Natural killer cell (primary cell): Measurements from ENCODE around the gene PCDHGA5. TPM values are rescaled to one million over a fixed set of nuclear protein-coding genes. Genes with fewer than 3 reads are reported as not detected.
"Not testable (repeated sequence)": the region's sequence is repeated elsewhere in the genome, so short reads cannot be mapped to it uniquely, and the experiment has no call there.

Experiments
- ATAC-seq, 3 donors: fragments of 150-1000 bp in 2 of 3; fragments of 200-7000 bp in 1 of 3; cut with Tn5 transposase; 1 replicate in 1 of 3; 2 replicates in 2 of 3; pipeline ENCODE4 v1.10.0; 2021; ENCODE audit warnings: mild to moderate bottlenecking in 2 of 3, moderate library complexity in 2 of 3
- DNase-seq, 2 donors: peaks; one replicate each; pipeline versions ENCODE4 v3.0.0 to v3.0.0-alpha.2; 2013 to 2021; ENCODE audit warnings: mixed read lengths in 1 of 2
- H3K27ac ChIP-seq: one replicate; pipeline ENCODE4 v1.5.1; 2013; ENCODE audit warnings: mild to moderate bottlenecking, low read length
- H3K27me3 ChIP-seq: one replicate; pipeline ENCODE4 v1.6.1; 2013; ENCODE audit warnings: low read length; ENCODE audit not compliant: control insufficient read depth, insufficient read depth
- H3K36me3 ChIP-seq: one replicate; pipeline ENCODE4 v1.6.1; 2013; ENCODE audit warnings: low read length; ENCODE audit not compliant: control insufficient read depth, insufficient read depth
- H3K4me1 ChIP-seq: one replicate; pipeline ENCODE4 v1.6.1; 2013; ENCODE audit warnings: low read length; ENCODE audit not compliant: control insufficient read depth, insufficient read depth
- H3K4me3 ChIP-seq: one replicate; pipeline ENCODE4 v1.5.1; 2013; ENCODE audit warnings: low read length
- H3K9me3 ChIP-seq: one replicate; pipeline ENCODE4 v1.6.1; 2013; ENCODE audit warnings: low read length; ENCODE audit not compliant: control insufficient read depth, insufficient read depth
- H3K27ac Mint-ChIP-seq, 2 donors: one replicate each; pipeline ENCODE4 v1.8.0; 2022; ENCODE audit warnings: mild to moderate bottlenecking in 2 of 2, mixed read lengths in 2 of 2, moderate library complexity in 1 of 2
- H3K27me3 Mint-ChIP-seq, 2 donors: one replicate each; pipeline ENCODE4 v1.8.0; 2022; ENCODE audit warnings: low read depth in 2 of 2, mixed read lengths in 2 of 2
- H3K36me3 Mint-ChIP-seq: one replicate; pipeline ENCODE4 v1.8.0; 2022; ENCODE audit warnings: mixed read lengths
- H3K4me1 Mint-ChIP-seq, 2 donors: one replicate each; pipeline ENCODE4 v1.8.0; 2022; ENCODE audit warnings: mixed read lengths in 2 of 2
- H3K4me3 Mint-ChIP-seq: one replicate; pipeline ENCODE4 v1.8.0; 2022; ENCODE audit warnings: mild to moderate bottlenecking, moderate library complexity, mixed read lengths
- H3K9me3 Mint-ChIP-seq, 2 donors: one replicate each; pipeline ENCODE4 v1.8.0; 2022; ENCODE audit warnings: mixed read lengths in 2 of 2
- CTCF ChIP-seq: fragments of 200-600 bp; IDR thresholded peaks from one replicate; pipeline ENCODE4 v1.8.0; 2022; ENCODE audit warnings: antibody characterized with exemption
- WGBS: methylation state at CpG from one replicate; pipeline ENCODE4 v1.1.7; 2013; ENCODE audit warnings: missing lambda C conversion rate; ENCODE audit not compliant: insufficient coverage; 5-methylcytosine and 5-hydroxymethylcytosine counted together
- intact Hi-C: fragments of 100-400 bp; cut with micrococcal nuclease; formaldehyde crosslinking; loops from one replicate; pipeline ENCODE4 v1.14.2; 2022
- total RNA-seq, 4 donors: library from RNA; stranded (reverse); fragments of 120-200 nt in 1 of 4; gene quantifications; one replicate each; pipeline versions ENCODE4 v1.2.3 to v1.2.4, GENCODE V29; 2013 to 2022

The PCDHGA5 gene
- total RNA-seq, 3 donors from 2014 or later (not counting 1 experiment from before 2014, with no cell fraction given) = 0.12 to 0.30 (median 0.20) TPM

GRCh38 chr5:141397756-141398551, 34.0 kb downstream of the PCDHGA5 start, which contains the start of gene PCDHGB5:
PCDHGB5 (plus strand) TSS chr5:141397947; CDS start chr5:141398128, 181 bp downstream.
- peaks cover 37% of the 10 kb centered on the region for H3K9me3 ChIP-seq
- intact Hi-C loops = not testable (repeated sequence)
- peaks cover 46 to 63% of the 10 kb centered on the region in 2 donors for H3K27me3 Mint-ChIP-seq

GRCh38 chr5:141398608-141399007, 34.6 kb downstream of the PCDHGA5 start:
- no peak for ATAC-seq
- Mint-ChIP-seq H3K36me3 (no peaks in the 10 kb centered on the region), H3K4me1 (peaks cover 5 to 11% of the 10 kb centered on the region in 2 donors), H3K4me3 (peak overlapping the region; percentile 37), H3K27me3 (peaks cover 46 to 61% of the 10 kb centered on the region in 2 donors), H3K9me3 (peaks cover 0 to 5% of the 10 kb centered on the region in 2 donors), H3K27ac (no peak overlapping the region)
- no peak overlapping the region for H3K4me3 ChIP-seq
- WGBS = 37% methylated on average over 14 of the region's 15 CpGs
- DNase-seq = no peak
- H3K36me3 ChIP-seq = no peaks in the 10 kb centered on the region
- H3K4me1 ChIP-seq = peaks cover 5% of the 10 kb centered on the region
- no peak for TF ChIP-seq CTCF
- no peak overlapping the region for H3K27ac ChIP-seq
- intact Hi-C loops = no loop called here
- peaks cover 35% of the 10 kb centered on the region for H3K9me3 ChIP-seq
- H3K27me3 ChIP-seq = peaks cover 60% of the 10 kb centered on the region

More at GRCh38 chr5:141397756-141398551, 34.0 kb downstream of the PCDHGA5 start, which contains the start of gene PCDHGB5:
- ATAC-seq (peak; percentile 89 to 99 (median 98)), DNase-seq (peak; percentile 37 to 39)
- not testable (repeated sequence) for H3K4me1 ChIP-seq, H3K36me3 Mint-ChIP-seq, H3K27ac ChIP-seq, H3K9me3 Mint-ChIP-seq, H3K4me1 Mint-ChIP-seq, H3K27ac Mint-ChIP-seq, H3K36me3 ChIP-seq
- H3K4me3 ChIP-seq = peak within 1 kb of the TSS; percentile 24
- peaks cover 59% of the 10 kb centered on the region for H3K27me3 ChIP-seq
- H3K4me3 Mint-ChIP-seq = peak within 1 kb of the TSS; percentile 83
- peak; percentile 46 for TF ChIP-seq CTCF
- 11% methylated on average over 17 of the region's 43 CpGs for WGBS

- TF ChIP-seq CTCF = no peak
- Mint-ChIP-seq H3K4me3 (no peak overlapping the region), H3K36me3 (no peaks in the 10 kb centered on the region), H3K4me1 (peaks cover 5 to 11% of the 10 kb centered on the region in 2 donors), H3K27ac (no peak overlapping the region), H3K27me3 (peaks cover 46 to 60% of the 10 kb centered on the region in 2 donors), H3K9me3 (peaks cover 0 to 2% of the 10 kb centered on the region in 2 donors)
- DNase-seq (no peak), ATAC-seq (no peak)
- peaks cover 5% of the 10 kb centered on the region for H3K4me1 ChIP-seq
- peaks cover 28% of the 10 kb centered on the region for H3K9me3 ChIP-seq
- intact Hi-C loops = no loop called here
- peaks cover 60% of the 10 kb centered on the region for H3K27me3 ChIP-seq
- no peak overlapping the region for H3K4me3 ChIP-seq
- WGBS = 42% methylated on average over 61 of the region's 61 CpGs
- H3K27ac ChIP-seq = no peak overlapping the region
- H3K36me3 ChIP-seq = no peaks in the 10 kb centered on the region
These were observed 35.7 kb downstream of the PCDHGA5 start for GRCh38 chr5:141399555-141400258.
